Loucy (cell line): ENCODE data around the gene CTNND2.

Source experiments
- H2AFZ ChIP-seq: fragments of 200-600 bp; sonication (generic); 2 replicates; pipeline ENCODE4 v1.6.0; 2016; ENCODE audit warnings: antibody characterized with exemption, mild to moderate bottlenecking, low read length, moderate library complexity
- H3F3A ChIP-seq: fragments of 200-600 bp; 2 replicates; pipeline ENCODE4 v1.6.0; 2016; ENCODE audit warnings: antibody characterized with exemption, low read depth, mild to moderate bottlenecking
- H3K27me3 ChIP-seq: fragments of 200-600 bp; sonication (generic); 2 replicates; pipeline ENCODE4 v1.6.1; 2014; ENCODE audit warnings: low read length, mild to moderate bottlenecking; ENCODE audit not compliant: insufficient read depth, poor library complexity, severe bottlenecking
- H3K36me3 ChIP-seq: fragments of 200-600 bp; sonication (generic); 2 replicates; pipeline ENCODE4 v1.6.1; 2016; ENCODE audit warnings: low read length; ENCODE audit not compliant: insufficient read depth
- H3K4me1 ChIP-seq: fragments of 200-600 bp; sonication (generic); 2 replicates; pipeline ENCODE4 v1.5.1; 2014; ENCODE audit warnings: low read length, mild to moderate bottlenecking; ENCODE audit not compliant: insufficient read depth, poor library complexity, severe bottlenecking
- H3K4me2 ChIP-seq: fragments of 200-600 bp; sonication (generic); 2 replicates; pipeline ENCODE4 v1.6.0; 2014; ENCODE audit warnings: antibody characterized with exemption, low read length, low read depth, mild to moderate bottlenecking; ENCODE audit not compliant: poor library complexity, severe bottlenecking
- H3K4me3 ChIP-seq: fragments of 200-600 bp; sonication (generic); 2 replicates; pipeline ENCODE4 v1.5.1; 2014; ENCODE audit warnings: low read length, mild to moderate bottlenecking, mixed read lengths; ENCODE audit not compliant: poor library complexity, severe bottlenecking
- H3K79me2 ChIP-seq: fragments of 200-600 bp; sonication (generic); 2 replicates; pipeline ENCODE4 v1.6.1; 2014; ENCODE audit warnings: low read length; ENCODE audit not compliant: insufficient read depth
- H3K9ac ChIP-seq: fragments of 200-600 bp; sonication (generic); 2 replicates; pipeline ENCODE4 v1.6.0; 2014; ENCODE audit warnings: mild to moderate bottlenecking, low read depth, low read length, moderate library complexity; ENCODE audit not compliant: poor library complexity, severe bottlenecking
- H3K9me2 ChIP-seq: fragments of 200-600 bp; sonication (generic); replicated peaks from 2 replicates; pipeline ENCODE4 v1.6.1; 2016; ENCODE audit warnings: low read depth, low read length, mixed read lengths
- H3K9me3 ChIP-seq: fragments of 200-600 bp; sonication (generic); 2 replicates; pipeline ENCODE4 v1.6.1; 2014; ENCODE audit warnings: mild to moderate bottlenecking, antibody characterized with exemption, low read length, low read depth; ENCODE audit not compliant: insufficient read depth
- H4K20me1 ChIP-seq: fragments of 200-600 bp; sonication (generic); 2 replicates; pipeline ENCODE4 v1.6.0; 2014; ENCODE audit warnings: antibody characterized with exemption, low read length, mild to moderate bottlenecking; ENCODE audit not compliant: insufficient read depth, poor library complexity, severe bottlenecking
- EZH2phosphoT487 ChIP-seq: fragments of 200-600 bp; IDR thresholded peaks from 2 replicates; pipeline ENCODE4 v1.6.1; 2018; ENCODE audit warnings: antibody characterized with exemption, mild to moderate bottlenecking, moderate library complexity, borderline replicate concordance
- TF ChIP-seq, protein P1 (sequence below): fragments of 200-600 bp; sonication (generic); conservative IDR thresholded peaks from 2 replicates; pipeline ENCODE4 v1.5.1; 2014; ENCODE audit warnings: mild to moderate bottlenecking, antibody characterized with exemption, low read length

The CTNND2 gene

DNA sequence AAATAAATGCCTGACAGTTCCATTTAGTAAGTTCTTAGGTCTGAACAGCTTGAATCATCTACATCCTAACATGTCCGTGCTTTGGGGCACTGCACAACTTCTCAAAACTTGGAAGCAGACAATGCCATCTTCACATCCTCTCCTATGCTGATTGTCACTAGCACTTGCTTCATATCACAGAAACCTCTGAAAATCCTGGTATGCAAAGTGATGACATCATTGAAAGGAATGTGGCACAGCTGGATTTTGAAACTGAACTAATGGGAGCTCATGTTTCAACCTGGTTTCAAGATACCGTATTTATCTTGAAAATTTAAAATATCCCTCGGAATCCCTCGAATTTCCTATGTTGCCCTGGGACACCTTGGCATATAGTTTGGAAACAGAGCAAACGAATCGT lies 653.0 kb downstream of the CTNND2 start:
- H3K36me3 ChIP-seq = no peaks in the 10 kb centered on the region
- no peaks in the 10 kb centered on the region for H3K27me3 ChIP-seq
- no peaks in the 10 kb centered on the region for H3K9me2 ChIP-seq
- H2AFZ ChIP-seq = no peak overlapping the region
- no peaks in the 10 kb centered on the region; the same call in 1 of the 2 replicates for H3F3A ChIP-seq
- no peak for TF ChIP-seq EZH2phosphoT487
- TF ChIP-seq, protein P1, sequence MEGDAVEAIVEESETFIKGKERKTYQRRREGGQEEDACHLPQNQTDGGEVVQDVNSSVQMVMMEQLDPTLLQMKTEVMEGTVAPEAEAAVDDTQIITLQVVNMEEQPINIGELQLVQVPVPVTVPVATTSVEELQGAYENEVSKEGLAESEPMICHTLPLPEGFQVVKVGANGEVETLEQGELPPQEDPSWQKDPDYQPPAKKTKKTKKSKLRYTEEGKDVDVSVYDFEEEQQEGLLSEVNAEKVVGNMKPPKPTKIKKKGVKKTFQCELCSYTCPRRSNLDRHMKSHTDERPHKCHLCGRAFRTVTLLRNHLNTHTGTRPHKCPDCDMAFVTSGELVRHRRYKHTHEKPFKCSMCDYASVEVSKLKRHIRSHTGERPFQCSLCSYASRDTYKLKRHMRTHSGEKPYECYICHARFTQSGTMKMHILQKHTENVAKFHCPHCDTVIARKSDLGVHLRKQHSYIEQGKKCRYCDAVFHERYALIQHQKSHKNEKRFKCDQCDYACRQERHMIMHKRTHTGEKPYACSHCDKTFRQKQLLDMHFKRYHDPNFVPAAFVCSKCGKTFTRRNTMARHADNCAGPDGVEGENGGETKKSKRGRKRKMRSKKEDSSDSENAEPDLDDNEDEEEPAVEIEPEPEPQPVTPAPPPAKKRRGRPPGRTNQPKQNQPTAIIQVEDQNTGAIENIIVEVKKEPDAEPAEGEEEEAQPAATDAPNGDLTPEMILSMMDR = no peak
- no peak overlapping the region for H3K4me2 ChIP-seq
- no peaks in the 10 kb centered on the region for H4K20me1 ChIP-seq
- no peak overlapping the region for H3K4me3 ChIP-seq
- peaks cover 63% of the 10 kb centered on the region for H3K4me1 ChIP-seq
- H3K9ac ChIP-seq = no peak overlapping the region
- H3K9me3 ChIP-seq = no peaks in the 10 kb centered on the region
- H3K79me2 ChIP-seq = no peaks in the 10 kb centered on the region

DNA sequence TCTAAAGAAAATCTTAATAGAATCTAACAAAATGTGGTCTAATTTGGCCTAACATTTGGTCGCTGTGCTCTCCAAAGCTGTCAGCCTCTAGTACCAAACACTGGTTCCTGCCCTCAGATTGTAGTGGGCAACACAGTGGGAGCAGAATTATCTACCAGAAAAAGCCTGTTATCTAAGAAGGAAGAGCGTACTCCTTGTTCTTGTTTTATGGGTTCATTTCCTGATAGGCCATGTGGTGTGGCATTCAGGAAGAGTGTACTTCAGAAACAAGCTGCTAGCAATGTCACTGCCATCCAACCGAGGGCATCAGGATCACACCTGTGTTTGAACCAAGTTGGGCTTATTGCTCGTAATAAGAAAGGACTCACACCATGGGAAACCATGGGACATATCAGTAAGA lies 655.3 kb downstream of the CTNND2 start:
- H3K4me3 ChIP-seq = no peak overlapping the region
- 0 out of 2 replicates have a peak overlapping the region, but pooled peaks have one; percentile 9 for H2AFZ ChIP-seq
- H3K36me3 ChIP-seq = no peaks in the 10 kb centered on the region
- no peaks in the 10 kb centered on the region for H4K20me1 ChIP-seq
- H3F3A ChIP-seq = no peaks in the 10 kb centered on the region; the same call in 1 of the 2 replicates
- TF ChIP-seq, protein P1 = no peak
- peak; percentile 32; the same call in 1 of the 2 replicates for TF ChIP-seq EZH2phosphoT487
- H3K27me3 ChIP-seq = no peaks in the 10 kb centered on the region
- H3K4me1 ChIP-seq = peaks cover 51% of the 10 kb centered on the region
- no peaks in the 10 kb centered on the region for H3K9me3 ChIP-seq
- peak overlapping the region; percentile 47 for H3K4me2 ChIP-seq
- H3K9me2 ChIP-seq = no peaks in the 10 kb centered on the region
- no peaks in the 10 kb centered on the region for H3K79me2 ChIP-seq
- no peak overlapping the region for H3K9ac ChIP-seq

DNA sequence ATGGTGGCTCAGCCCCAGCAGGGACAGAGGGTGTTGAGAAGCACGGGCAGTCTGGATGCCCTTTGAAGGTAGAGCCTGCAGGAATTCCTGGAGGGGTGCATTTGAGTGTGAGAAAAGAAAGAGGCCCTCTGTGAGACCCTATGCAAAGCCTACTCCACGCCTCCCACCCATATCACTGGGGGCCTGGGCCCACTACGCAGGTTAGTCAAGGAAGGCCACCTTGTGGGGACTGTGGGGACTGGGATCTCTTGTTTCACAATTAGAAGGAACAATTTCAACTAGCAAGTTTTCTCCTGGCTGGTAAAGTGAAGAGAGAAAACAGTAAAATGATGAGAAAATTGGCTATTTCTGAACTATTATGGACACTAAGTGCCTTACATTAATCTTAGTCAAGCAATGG lies 657.0 kb downstream of the CTNND2 start:
- peaks cover 44% of the 10 kb centered on the region for H3K4me1 ChIP-seq

More for the DNA sequence above, 657.0 kb downstream of the CTNND2 start:
- Histone ChIP-seq H3K36me3 (no peaks in the 10 kb centered on the region), H3K9ac (no peak overlapping the region), H4K20me1 (no peaks in the 10 kb centered on the region), H3K9me2 (no peaks in the 10 kb centered on the region), H3K27me3 (no peaks in the 10 kb centered on the region), H2AFZ (no peak overlapping the region), H3F3A (no peaks in the 10 kb centered on the region; the same call in 1 of the 2 replicates), H3K79me2 (no peaks in the 10 kb centered on the region), H3K4me3 (no peak overlapping the region), H3K9me3 (no peaks in the 10 kb centered on the region), H3K4me2 (no peak overlapping the region)
- TF ChIP-seq EZH2phosphoT487 = no peak
- TF ChIP-seq, protein P1 = peak; percentile 63
